Stimulated activated naive CD4-positive, alpha-beta T cell (primary cell): Measurements from ENCODE around the gene HOXB3.

Experiments
- DNase-seq, 6 experiments: peaks; one replicate each; lab custom pipeline; 2025; lab: John Stamatoyannopoulos, UW

The HOXB3 gene

GRCh38 chr17:48500435-48501426, 89.3 kb downstream of the HOXB3 start:
- DNase-seq = no peak

- DNase-seq = no peak
Observed at GRCh38 chr17:48499735-48500434, 90.2 kb downstream of the HOXB3 start.

DNA sequence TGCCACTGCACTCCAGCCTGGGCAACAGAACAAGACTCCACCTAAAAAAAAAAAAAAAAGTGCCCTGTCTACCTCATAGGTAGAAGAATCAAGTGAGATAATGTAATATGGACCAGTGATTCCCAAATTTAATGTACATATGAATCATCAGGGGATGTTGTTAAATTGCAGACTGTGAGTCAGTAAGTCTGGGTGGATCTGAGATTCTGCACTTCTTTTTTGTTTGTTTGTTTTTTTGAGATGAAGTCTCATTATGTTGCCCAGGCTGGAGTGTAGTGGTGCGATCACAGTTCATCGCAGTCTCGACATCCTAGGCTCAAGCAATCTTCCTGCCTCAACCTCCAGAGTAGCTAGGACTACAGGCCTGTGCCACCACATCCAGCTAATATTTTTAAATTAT, 90.8 kb downstream of the HOXB3 start:
- no peak for DNase-seq
